PFSK-1 (cell line): ENCODE measurements around the gene SRRM2.

Experiments used
- FOXP2 ChIP-seq: optimal IDR thresholded peaks from 2 replicates; pipeline ENCODE3; 2011; ENCODE audit warnings: borderline replicate concordance, control low read depth, inconsistent platforms; ENCODE audit not compliant: insufficient read depth; ENCODE audit errors: extremely low read length, extremely low read depth
- POLR2AphosphoS5 ChIP-seq: IDR thresholded peaks from 2 replicates; pipeline ENCODE4 v1.6.1; 2012; ENCODE audit warnings: low read depth, mild to moderate bottlenecking, control low read depth, low read length, moderate library complexity
- REST ChIP-seq, 2 experiments: IDR thresholded peaks; 2 replicates each; pipeline versions ENCODE4 v1.6.1 to v1.8.0; 2011 to 2012; ENCODE audit warnings: low read depth in 2 of 2, low read length in 2 of 2, control low read depth in 1 of 2, inconsistent platforms in 1 of 2, mild to moderate bottlenecking in 1 of 2, moderate library complexity in 1 of 2; ENCODE audit not compliant: insufficient read depth in 1 of 2
- SIN3A ChIP-seq: IDR thresholded peaks from 2 replicates; pipeline ENCODE4 v1.6.1; 2012; ENCODE audit warnings: mild to moderate bottlenecking, low read length, moderate library complexity, borderline replicate concordance; ENCODE audit not compliant: insufficient read depth
- TAF1 ChIP-seq: IDR thresholded peaks from 2 replicates; pipeline ENCODE4 v1.6.1; 2012; ENCODE audit warnings: low read length, control low read depth, borderline replicate concordance; ENCODE audit not compliant: insufficient read depth

The SRRM2 gene

DNA sequence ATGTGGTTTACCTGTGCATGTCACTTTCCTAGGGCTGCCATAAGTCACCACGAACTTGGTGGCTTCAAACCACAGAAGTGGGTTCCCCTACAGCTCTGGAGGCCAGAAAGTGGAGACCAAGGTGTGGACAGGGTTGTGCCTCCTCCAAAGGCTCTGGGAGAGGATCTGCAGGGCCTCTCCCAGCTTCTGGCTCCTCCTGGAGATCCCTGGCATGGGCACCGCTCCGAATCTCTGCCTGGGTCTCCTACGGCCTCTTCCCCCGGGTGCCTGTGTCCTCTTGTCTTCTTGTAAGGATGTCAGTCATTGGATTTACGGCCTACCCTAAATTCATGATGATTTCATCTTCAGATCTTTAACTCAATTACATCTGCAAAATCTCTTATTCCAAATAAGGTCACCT is 2.5 kb upstream of the SRRM2 start:
- TF ChIP-seq FOXP2 (no peak), REST (IDR thresholded peaks at IDR 0.05; ENCODE audit: insufficient read depth in 1 of 2, low read depth in 2 of 2, low read length in 2 of 2) (no peak), POLR2AphosphoS5 (no peak), SIN3A (no peak), TAF1 (no peak)

- TF ChIP-seq SIN3A (no peak), FOXP2 (no peak), POLR2AphosphoS5 (no peak), TAF1 (no peak), REST (IDR thresholded peaks at IDR 0.05; ENCODE audit: insufficient read depth in 1 of 2, low read depth in 2 of 2, low read length in 2 of 2) (no peak)
These were observed 832 bp upstream of the SRRM2 start for GRCh38 chr16:2751577-2752034.

- TF ChIP-seq TAF1 (0 out of 2 replicates have a peak, but pooled peaks have one; percentile 4), SIN3A (no peak), REST (IDR thresholded peaks at IDR 0.05; ENCODE audit: insufficient read depth in 1 of 2, low read depth in 2 of 2, low read length in 2 of 2) (no peak), POLR2AphosphoS5 (no peak), FOXP2 (no peak)
These were observed 653 bp downstream of the SRRM2 start for GRCh38 chr16:2752850-2753732.

- TF ChIP-seq SIN3A = no peak
- no peak for TF ChIP-seq FOXP2
- no peak for TF ChIP-seq REST (IDR thresholded peaks at IDR 0.05; ENCODE audit: insufficient read depth in 1 of 2, low read depth in 2 of 2, low read length in 2 of 2)
- TF ChIP-seq POLR2AphosphoS5 = no peak
- TF ChIP-seq TAF1 = no peak
These were observed 1.2 kb downstream of the SRRM2 start for GRCh38 chr16:2753733-2754020.

- TF ChIP-seq FOXP2 = no peak
- no peak for TF ChIP-seq TAF1
- TF ChIP-seq SIN3A = no peak
- no peak for TF ChIP-seq REST (IDR thresholded peaks at IDR 0.05; ENCODE audit: insufficient read depth in 1 of 2, low read depth in 2 of 2, low read length in 2 of 2)
- no peak for TF ChIP-seq POLR2AphosphoS5
These were observed 2.7 kb downstream of the SRRM2 start for GRCh38 chr16:2755158-2755557.
